OCI-LY3 (cell line): Measurements from ENCODE around the gene CEP57L1.

Source experiments
- H2AFZ ChIP-seq: fragments of 200-600, 300-600 bp; shearing (Covaris generic); 2 replicates; pipeline ENCODE4 v1.6.0; 2014; ENCODE audit warnings: antibody characterized with exemption, low read depth, low read length
- H3K27ac ChIP-seq: fragments of 200-600, 300-600 bp; sonication (generic); 2 replicates; pipeline ENCODE4 v1.5.1; 2014; ENCODE audit warnings: mild to moderate bottlenecking, low read length, moderate library complexity, mixed read lengths
- H3K27me3 ChIP-seq: fragments of 200-600, 300-600 bp; sonication (generic); 2 replicates; pipeline ENCODE4 v1.6.1; 2014; ENCODE audit warnings: low read depth, low read length, mixed read lengths
- H3K36me3 ChIP-seq: fragments of 200-600, 300-600 bp; sonication (generic); replicated peaks from 2 replicates; pipeline ENCODE3; 2014; ENCODE audit warnings: low read depth, low read length, mixed read lengths
- H3K4me1 ChIP-seq: fragments of 300-600, 200-600 bp; sonication (generic); 2 replicates; pipeline ENCODE4 v1.6.1; 2014; ENCODE audit warnings: low read length, mixed read lengths
- H3K4me2 ChIP-seq: fragments of 200-600, 300-600 bp; sonication (generic); 2 replicates; pipeline ENCODE4 v1.6.1; 2014; ENCODE audit warnings: low read length, mixed read lengths
- H3K4me3 ChIP-seq: fragments of 300-600, 200-600 bp; sonication (generic); 2 replicates; pipeline ENCODE4 v1.5.1; 2014; ENCODE audit warnings: antibody characterized with exemption, mild to moderate bottlenecking, low read length, moderate library complexity
- H3K79me2 ChIP-seq: fragments of 300-600, 200-600 bp; shearing (Covaris generic); 2 replicates; pipeline ENCODE4 v1.6.1; 2014; ENCODE audit warnings: mild to moderate bottlenecking, low read length, mixed read lengths
- H3K9ac ChIP-seq: fragments of 300-600, 200-600 bp; shearing (Covaris generic); 2 replicates; pipeline ENCODE4 v1.6.0; 2014; ENCODE audit warnings: mild to moderate bottlenecking, low read length, moderate library complexity
- H3K9me3 ChIP-seq: fragments of 200-600, 300-600 bp; shearing (Covaris generic); 2 replicates; pipeline ENCODE4 v1.6.1; 2014; ENCODE audit warnings: low read length, mixed read lengths; ENCODE audit not compliant: insufficient read depth
- H4K20me1 ChIP-seq: fragments of 200-600, 300-600 bp; sonication (generic); 2 replicates; pipeline ENCODE4 v1.6.1; 2016; ENCODE audit warnings: low read length, mixed read lengths; ENCODE audit not compliant: insufficient read depth
- CTCF ChIP-seq: fragments of 200-600, 300-600 bp; sonication (generic); IDR thresholded peaks from 2 replicates; pipeline ENCODE4 v1.5.1; 2014; ENCODE audit warnings: antibody characterized with exemption, low read length, low read depth
- EZH2phosphoT487 ChIP-seq: fragments of 200-600 bp; shearing (Covaris generic); IDR thresholded peaks from 2 replicates; pipeline ENCODE4 v1.6.1; 2018; ENCODE audit warnings: antibody characterized with exemption, mixed run types, low read depth

CEP57L1 gene

GRCh38 chr6:109212683-109213082 is 117.4 kb downstream of the CEP57L1 start:
- Histone ChIP-seq H2AFZ (no peak overlapping the region), H3K79me2 (no peaks in the 10 kb centered on the region), H3K4me3 (no peak overlapping the region), H3K36me3 (no peaks in the 10 kb centered on the region), H3K4me2 (no peak overlapping the region), H4K20me1 (no peaks in the 10 kb centered on the region), H3K27ac (no peak overlapping the region), H3K4me1 (no peaks in the 10 kb centered on the region), H3K9me3 (no peaks in the 10 kb centered on the region), H3K9ac (no peak overlapping the region), H3K27me3 (0 out of 2 replicates have a peak, but pooled peaks cover 3% of the 10 kb centered on the region)
- no peak for TF ChIP-seq CTCF
- TF ChIP-seq EZH2phosphoT487 = no peak
